ENCODE results near the gene PLA2G12B. TPM values are rescaled to one million over a fixed set of nuclear protein-coding genes. Genes with fewer than 3 reads are reported as not detected.

Gene PLA2G12B
- total and polyA plus RNA-seq, 3 donors from 2014 or later: 0.29 TPM; not detected in 2

- H3K4me1 ChIP-seq: no peaks in the 10 kb centered on the region
- no peak for DNase-seq
- TF ChIP-seq POLR2A (IDR thresholded peaks at IDR 0.05): no peak
- TF ChIP-seq, protein P1, sequence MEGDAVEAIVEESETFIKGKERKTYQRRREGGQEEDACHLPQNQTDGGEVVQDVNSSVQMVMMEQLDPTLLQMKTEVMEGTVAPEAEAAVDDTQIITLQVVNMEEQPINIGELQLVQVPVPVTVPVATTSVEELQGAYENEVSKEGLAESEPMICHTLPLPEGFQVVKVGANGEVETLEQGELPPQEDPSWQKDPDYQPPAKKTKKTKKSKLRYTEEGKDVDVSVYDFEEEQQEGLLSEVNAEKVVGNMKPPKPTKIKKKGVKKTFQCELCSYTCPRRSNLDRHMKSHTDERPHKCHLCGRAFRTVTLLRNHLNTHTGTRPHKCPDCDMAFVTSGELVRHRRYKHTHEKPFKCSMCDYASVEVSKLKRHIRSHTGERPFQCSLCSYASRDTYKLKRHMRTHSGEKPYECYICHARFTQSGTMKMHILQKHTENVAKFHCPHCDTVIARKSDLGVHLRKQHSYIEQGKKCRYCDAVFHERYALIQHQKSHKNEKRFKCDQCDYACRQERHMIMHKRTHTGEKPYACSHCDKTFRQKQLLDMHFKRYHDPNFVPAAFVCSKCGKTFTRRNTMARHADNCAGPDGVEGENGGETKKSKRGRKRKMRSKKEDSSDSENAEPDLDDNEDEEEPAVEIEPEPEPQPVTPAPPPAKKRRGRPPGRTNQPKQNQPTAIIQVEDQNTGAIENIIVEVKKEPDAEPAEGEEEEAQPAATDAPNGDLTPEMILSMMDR (IDR thresholded peaks at IDR 0.05): no peak
- no peaks in the 10 kb centered on the region for H3K36me3 ChIP-seq (ENCODE audit: low read depth, missing control alignments)
- H3K27ac ChIP-seq: no peak overlapping the region
- 52 to 54% methylated on average over 6 of the region's 6 CpGs for WGBS, 2 donors
- no peaks in the 10 kb centered on the region for H3K27me3 ChIP-seq
- H3K4me3 ChIP-seq: no peak overlapping the region
- intact Hi-C loops (cut with DNase I; ENCODE audit: low total_unique reads): no loop called here
- no peaks in the 10 kb centered on the region for H3K9me3 ChIP-seq
Observed at GRCh38 chr10:72889391-72889831, 65.2 kb downstream of the PLA2G12B start.

DNA sequence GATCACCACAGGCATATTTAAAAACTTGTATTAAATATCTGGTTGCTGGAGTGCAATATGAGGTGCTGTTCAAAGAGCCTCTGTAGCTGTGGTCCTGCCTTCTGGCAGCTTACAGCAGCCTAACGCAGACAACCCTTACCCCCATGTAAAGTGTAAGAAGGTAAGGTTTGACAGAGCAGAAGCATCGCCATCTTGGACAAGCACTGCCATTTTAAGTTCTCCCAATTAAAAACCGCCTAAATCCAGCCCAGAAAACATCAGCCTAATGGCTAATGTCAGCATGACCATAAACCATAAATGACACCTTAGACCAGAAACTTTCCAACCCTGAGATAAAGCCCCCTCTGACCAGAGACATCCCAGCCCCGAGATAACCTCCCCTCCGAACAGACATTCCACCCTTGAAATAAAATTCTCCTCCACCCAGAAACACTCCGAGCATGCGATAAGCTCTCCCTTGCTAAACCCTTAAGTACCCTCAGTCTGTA lies 66.4 kb downstream of the PLA2G12B start:
- H3K4me1 ChIP-seq: no peaks in the 10 kb centered on the region
- H3K27ac ChIP-seq: no peak overlapping the region
- H3K4me3 ChIP-seq: no peak overlapping the region
- intact Hi-C loops (cut with DNase I; ENCODE audit: low total_unique reads): no loop called here
- TF ChIP-seq POLR2A (IDR thresholded peaks at IDR 0.05): no peak
- H3K36me3 ChIP-seq (ENCODE audit: low read depth, missing control alignments): no peaks in the 10 kb centered on the region
- no peaks in the 10 kb centered on the region for H3K9me3 ChIP-seq
- no peaks in the 10 kb centered on the region for H3K27me3 ChIP-seq
- no peak for DNase-seq
- WGBS, 2 donors: 81 to 84% methylated on average over 7 of the region's 7 CpGs

DNA sequence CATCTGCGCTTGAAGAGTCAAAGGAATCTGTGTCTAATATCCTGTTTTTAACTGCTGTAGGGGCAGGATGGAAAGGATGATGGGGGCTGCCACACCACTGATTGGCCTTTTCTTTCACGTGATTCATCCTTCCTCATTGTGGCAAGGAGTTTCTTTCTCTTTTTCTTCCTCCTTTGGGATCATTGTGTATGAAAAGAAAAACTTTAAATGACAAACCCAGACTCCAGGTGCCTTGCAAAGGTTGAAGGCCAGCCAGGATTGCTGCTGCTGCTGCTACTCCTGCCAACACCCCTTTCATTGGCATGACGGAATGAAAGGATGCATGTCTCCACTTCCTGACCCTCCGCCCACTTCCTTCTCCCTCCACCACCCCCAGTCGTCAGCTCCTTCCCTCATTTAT lies 67.6 kb downstream of the PLA2G12B start:
- Histone ChIP-seq H3K4me1 (no peaks in the 10 kb centered on the region), H3K27ac (no peak overlapping the region), H3K9me3 (no peaks in the 10 kb centered on the region), H3K4me3 (no peak overlapping the region), H3K27me3 (no peaks in the 10 kb centered on the region), H3K36me3 (ENCODE audit: low read depth, missing control alignments) (no peaks in the 10 kb centered on the region)
- WGBS, 2 donors: 51 to 63% methylated on average over 5 of the region's 5 CpGs
- intact Hi-C loops (cut with DNase I; ENCODE audit: low total_unique reads): no loop called here
- DNase-seq: no peak
- no peak for TF ChIP-seq POLR2A (IDR thresholded peaks at IDR 0.05)
- TF ChIP-seq, protein P1 (IDR thresholded peaks at IDR 0.05): no peak

DNA sequence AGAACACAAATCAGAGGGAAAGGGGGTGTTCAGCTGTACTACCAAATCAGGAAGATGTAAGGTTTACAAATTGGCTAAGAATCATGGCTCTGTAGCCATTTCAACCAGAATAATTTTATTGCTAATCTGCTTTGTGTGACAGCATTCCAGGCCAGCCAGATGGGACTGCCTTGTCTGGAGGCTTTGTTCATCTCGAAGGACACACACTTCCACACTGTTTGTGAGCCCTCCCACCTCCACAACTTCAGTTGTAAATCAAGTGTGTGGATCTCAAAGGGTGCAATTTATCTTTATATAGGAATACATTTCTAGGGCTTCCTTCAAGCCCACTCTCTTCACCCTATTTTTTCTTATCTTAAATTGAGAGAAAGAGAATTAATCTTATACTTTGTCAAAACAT lies 68.0 kb downstream of the PLA2G12B start:
- Histone ChIP-seq H3K4me3 (no peak overlapping the region), H3K9me3 (no peaks in the 10 kb centered on the region), H3K4me1 (no peaks in the 10 kb centered on the region), H3K27ac (no peak overlapping the region), H3K27me3 (no peaks in the 10 kb centered on the region), H3K36me3 (ENCODE audit: low read depth, missing control alignments) (no peaks in the 10 kb centered on the region)
- intact Hi-C loops (cut with DNase I; ENCODE audit: low total_unique reads): no loop called here
- WGBS, 2 donors: 26 to 55% methylated on average over 1 of the region's 1 CpG
- TF ChIP-seq, protein P1 (IDR thresholded peaks at IDR 0.05): no peak
- TF ChIP-seq POLR2A (IDR thresholded peaks at IDR 0.05): no peak
- DNase-seq: no peak

DNA sequence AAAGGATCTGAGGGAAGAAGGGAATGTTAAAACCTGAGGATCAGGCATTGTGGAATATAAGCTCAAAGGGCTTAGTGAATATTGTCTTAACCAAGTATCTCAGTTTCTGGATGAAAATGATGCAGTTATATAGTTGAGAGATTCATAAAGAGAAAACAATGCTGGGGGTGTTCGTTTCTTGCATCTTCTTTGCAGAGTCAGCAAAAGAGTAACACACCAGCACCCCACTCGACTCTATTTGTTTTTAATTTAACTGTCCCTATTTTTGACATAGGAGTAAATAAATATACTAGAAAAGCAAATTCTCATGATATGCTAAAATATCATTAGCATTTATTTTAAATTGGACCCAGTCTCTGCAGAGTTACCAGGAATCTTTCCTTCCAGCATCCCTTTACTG lies 68.7 kb downstream of the PLA2G12B start:
- TF ChIP-seq POLR2A (IDR thresholded peaks at IDR 0.05): no peak
- TF ChIP-seq, protein P1 (IDR thresholded peaks at IDR 0.05): no peak
- Histone ChIP-seq H3K27me3 (no peaks in the 10 kb centered on the region), H3K9me3 (no peaks in the 10 kb centered on the region), H3K4me3 (no peak overlapping the region), H3K36me3 (ENCODE audit: low read depth, missing control alignments) (no peaks in the 10 kb centered on the region), H3K27ac (no peak overlapping the region), H3K4me1 (no peaks in the 10 kb centered on the region)
- intact Hi-C loops (cut with DNase I; ENCODE audit: low total_unique reads): no loop called here
- WGBS, 2 donors: 85 to 92% methylated on average over 2 of the region's 2 CpGs
- DNase-seq: no peak

Other genes starting within 250 kb of the PLA2G12B start
- gene OIT3, start 61.1 kb downstream of the PLA2G12B start, total RNA-seq: under 1 TPM; 0.68 to 0.87 TPM
- 1.4 TPM for gene OIT3, start 61.1 kb downstream of the PLA2G12B start, polyA plus RNA-seq (ENCODE audit: insufficient read depth, low read depth, low replicate concordance)
- gene P4HA1, start 142.1 kb upstream of the PLA2G12B start, total RNA-seq: 10 to 100 TPM; 19.0 to 20.2 TPM
- 28.1 TPM for gene P4HA1, start 142.1 kb upstream of the PLA2G12B start, polyA plus RNA-seq (ENCODE audit: insufficient read depth, low read depth, low replicate concordance)
- gene NUDT13, start 155.6 kb upstream of the PLA2G12B start, total RNA-seq: 1 to 10 TPM; 3.0 to 5.6 TPM
- 5.9 TPM for gene NUDT13, start 155.6 kb upstream of the PLA2G12B start, polyA plus RNA-seq (ENCODE audit: insufficient read depth, low read depth, low replicate concordance)
- gene ECD, start 213.2 kb upstream of the PLA2G12B start, total RNA-seq: 10 to 100 TPM; 57.6 to 66.4 TPM
- gene ECD, start 213.2 kb upstream of the PLA2G12B start, polyA plus RNA-seq (ENCODE audit: insufficient read depth, low read depth, low replicate concordance): 35.7 TPM
- 10 to 100 TPM; 28.7 to 42.0 TPM for gene FAM149B1, start 213.3 kb upstream of the PLA2G12B start, total RNA-seq
- 65.1 TPM for gene FAM149B1, start 213.3 kb upstream of the PLA2G12B start, polyA plus RNA-seq (ENCODE audit: insufficient read depth, low read depth, low replicate concordance)